Nephron progenitor cell (in vitro differentiated cells): ENCODE results near the gene AGR2.

Source experiments
- DNase-seq: peaks from one replicate; pipeline ENCODE4 v3.0.0; 2021
- H3K27ac Mint-ChIP-seq: 2 replicates; pipeline ENCODE4 v1.8.0; 2021; ENCODE audit warnings: mild to moderate bottlenecking, moderate library complexity, mixed read lengths
- H3K27me3 Mint-ChIP-seq: 2 replicates; pipeline ENCODE4 v1.8.0; 2021; ENCODE audit warnings: mild to moderate bottlenecking, low read depth, mixed read lengths; ENCODE audit not compliant: poor library complexity
- H3K36me3 Mint-ChIP-seq: 2 replicates; pipeline ENCODE4 v1.8.0; 2021; ENCODE audit warnings: low read depth, mixed read lengths
- H3K4me1 Mint-ChIP-seq: 2 replicates; pipeline ENCODE4 v1.8.0; 2021; ENCODE audit warnings: mixed read lengths
- H3K4me3 Mint-ChIP-seq: 2 replicates; pipeline ENCODE4 v1.8.0; 2021; ENCODE audit warnings: mild to moderate bottlenecking, moderate library complexity, mixed read lengths
- H3K9me3 Mint-ChIP-seq: 2 replicates; pipeline ENCODE4 v1.8.0; 2021; ENCODE audit warnings: mild to moderate bottlenecking, moderate library complexity, mixed read lengths
- TF ChIP-seq, protein P1 (sequence below): fragments of 200-600 bp; sonication (generic); IDR thresholded peaks from 2 replicates; pipeline ENCODE4 v1.5.0; 2021; ENCODE audit warnings: antibody characterized with exemption

AGR2 gene

DNA sequence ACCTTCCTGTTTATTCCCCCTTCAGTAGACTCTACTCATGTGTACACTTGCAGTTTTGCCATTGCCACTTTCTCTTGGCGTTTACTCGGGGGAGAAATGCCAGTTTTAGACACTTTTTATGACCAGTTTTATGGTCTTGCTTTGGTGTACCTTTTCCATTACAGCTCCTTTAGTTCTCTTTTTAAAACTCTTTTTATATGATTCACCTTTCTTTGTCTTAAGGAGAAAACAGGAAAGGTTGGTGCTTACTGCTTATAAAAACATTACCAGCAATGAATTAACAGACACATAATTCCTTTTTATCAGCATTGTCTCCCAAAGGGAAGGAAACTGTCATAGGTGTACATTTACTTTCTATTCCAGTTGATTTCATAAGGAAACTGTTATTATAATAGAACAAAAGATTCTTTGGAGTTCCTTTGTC lies 39.4 kb downstream of the AGR2 start:
- peaks cover 22% of the 10 kb centered on the region for H3K36me3 Mint-ChIP-seq
- H3K4me1 Mint-ChIP-seq: no peaks in the 10 kb centered on the region
- no peak for DNase-seq
- H3K27me3 Mint-ChIP-seq: no peaks in the 10 kb centered on the region
- H3K4me3 Mint-ChIP-seq: no peak overlapping the region
- TF ChIP-seq, protein P1, sequence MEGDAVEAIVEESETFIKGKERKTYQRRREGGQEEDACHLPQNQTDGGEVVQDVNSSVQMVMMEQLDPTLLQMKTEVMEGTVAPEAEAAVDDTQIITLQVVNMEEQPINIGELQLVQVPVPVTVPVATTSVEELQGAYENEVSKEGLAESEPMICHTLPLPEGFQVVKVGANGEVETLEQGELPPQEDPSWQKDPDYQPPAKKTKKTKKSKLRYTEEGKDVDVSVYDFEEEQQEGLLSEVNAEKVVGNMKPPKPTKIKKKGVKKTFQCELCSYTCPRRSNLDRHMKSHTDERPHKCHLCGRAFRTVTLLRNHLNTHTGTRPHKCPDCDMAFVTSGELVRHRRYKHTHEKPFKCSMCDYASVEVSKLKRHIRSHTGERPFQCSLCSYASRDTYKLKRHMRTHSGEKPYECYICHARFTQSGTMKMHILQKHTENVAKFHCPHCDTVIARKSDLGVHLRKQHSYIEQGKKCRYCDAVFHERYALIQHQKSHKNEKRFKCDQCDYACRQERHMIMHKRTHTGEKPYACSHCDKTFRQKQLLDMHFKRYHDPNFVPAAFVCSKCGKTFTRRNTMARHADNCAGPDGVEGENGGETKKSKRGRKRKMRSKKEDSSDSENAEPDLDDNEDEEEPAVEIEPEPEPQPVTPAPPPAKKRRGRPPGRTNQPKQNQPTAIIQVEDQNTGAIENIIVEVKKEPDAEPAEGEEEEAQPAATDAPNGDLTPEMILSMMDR: no peak
- H3K27ac Mint-ChIP-seq: no peak overlapping the region
- peaks cover 2% of the 10 kb centered on the region for H3K9me3 Mint-ChIP-seq

DNA sequence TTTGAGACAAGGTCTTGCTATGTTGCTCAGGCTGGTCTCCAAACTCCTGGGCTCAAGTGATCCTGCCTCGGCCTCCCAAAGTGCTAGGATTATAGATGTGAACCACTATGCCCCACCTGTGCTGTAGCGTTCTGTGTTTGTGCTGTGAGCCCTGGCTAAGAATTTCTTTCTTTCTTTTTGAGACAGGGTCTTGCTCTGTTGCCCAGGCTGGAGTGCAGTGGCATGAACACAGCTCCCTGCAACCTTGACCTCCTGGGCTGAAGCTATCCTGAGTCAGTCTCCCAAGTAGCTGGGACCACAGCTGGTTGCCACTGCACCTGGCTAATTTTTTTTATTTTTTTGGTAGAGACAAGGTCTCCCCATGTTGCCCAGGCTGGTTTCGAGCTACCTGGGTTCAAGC lies 39.9 kb downstream of the AGR2 start:
- no peak overlapping the region for H3K27ac Mint-ChIP-seq
- H3K4me3 Mint-ChIP-seq: no peak overlapping the region
- TF ChIP-seq, protein P1: no peak
- H3K36me3 Mint-ChIP-seq: peaks cover 22% of the 10 kb centered on the region
- H3K9me3 Mint-ChIP-seq: no peaks in the 10 kb centered on the region
- DNase-seq: no peak
- no peaks in the 10 kb centered on the region for H3K27me3 Mint-ChIP-seq
- no peaks in the 10 kb centered on the region for H3K4me1 Mint-ChIP-seq

DNA sequence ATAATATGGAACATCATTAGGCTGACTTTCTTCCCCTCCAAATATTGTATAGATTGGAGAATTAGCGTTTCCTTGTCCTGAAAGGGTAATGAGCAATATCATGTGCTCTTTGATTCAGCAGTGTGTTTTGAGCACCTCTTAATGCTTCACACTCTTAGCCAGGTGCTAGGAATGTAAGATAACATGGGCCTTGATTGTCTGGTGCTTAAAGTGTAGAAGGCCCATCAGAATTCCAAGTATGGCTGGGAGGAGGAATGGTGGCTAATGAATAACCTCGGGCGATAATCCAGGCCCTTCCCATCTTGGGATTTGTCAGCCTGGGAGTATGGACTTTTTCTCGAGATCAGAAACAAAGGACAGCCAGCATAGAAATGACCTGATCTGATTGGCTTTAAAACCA lies 42.6 kb downstream of the AGR2 start:
- Mint-ChIP-seq H3K4me3 (no peak overlapping the region), H3K36me3 (peaks cover 16% of the 10 kb centered on the region), H3K9me3 (no peaks in the 10 kb centered on the region), H3K27ac (peak overlapping the region; percentile 19), H3K27me3 (peaks cover 6% of the 10 kb centered on the region), H3K4me1 (no peaks in the 10 kb centered on the region)
- no peak for DNase-seq
- TF ChIP-seq, protein P1: no peak

DNA sequence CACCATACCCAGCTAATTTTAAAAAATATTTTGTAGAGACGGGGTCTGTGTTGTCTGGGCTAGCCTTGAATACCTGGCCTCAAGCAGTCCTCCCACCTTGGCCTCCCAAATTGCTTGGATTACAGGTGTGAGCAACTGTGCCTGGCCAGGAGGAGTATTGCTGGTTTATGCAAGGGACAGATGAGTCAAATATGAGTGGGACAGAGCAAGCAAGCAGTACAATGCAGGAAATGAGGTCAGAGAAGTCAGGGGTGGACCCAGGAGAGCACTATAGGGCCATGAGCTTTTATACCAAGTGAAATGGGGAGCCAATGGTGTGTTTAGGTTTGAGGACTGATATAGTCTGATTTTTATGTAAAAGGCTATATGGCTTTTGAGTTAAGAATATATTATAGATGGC lies 45.0 kb downstream of the AGR2 start:
- no peak for DNase-seq
- H3K4me1 Mint-ChIP-seq: peaks cover 9% of the 10 kb centered on the region
- H3K9me3 Mint-ChIP-seq: no peaks in the 10 kb centered on the region
- no peak overlapping the region for H3K4me3 Mint-ChIP-seq
- TF ChIP-seq, protein P1: no peak
- no peak overlapping the region for H3K27ac Mint-ChIP-seq
- H3K27me3 Mint-ChIP-seq: peaks cover 18% of the 10 kb centered on the region
- H3K36me3 Mint-ChIP-seq: peaks cover 16% of the 10 kb centered on the region

DNA sequence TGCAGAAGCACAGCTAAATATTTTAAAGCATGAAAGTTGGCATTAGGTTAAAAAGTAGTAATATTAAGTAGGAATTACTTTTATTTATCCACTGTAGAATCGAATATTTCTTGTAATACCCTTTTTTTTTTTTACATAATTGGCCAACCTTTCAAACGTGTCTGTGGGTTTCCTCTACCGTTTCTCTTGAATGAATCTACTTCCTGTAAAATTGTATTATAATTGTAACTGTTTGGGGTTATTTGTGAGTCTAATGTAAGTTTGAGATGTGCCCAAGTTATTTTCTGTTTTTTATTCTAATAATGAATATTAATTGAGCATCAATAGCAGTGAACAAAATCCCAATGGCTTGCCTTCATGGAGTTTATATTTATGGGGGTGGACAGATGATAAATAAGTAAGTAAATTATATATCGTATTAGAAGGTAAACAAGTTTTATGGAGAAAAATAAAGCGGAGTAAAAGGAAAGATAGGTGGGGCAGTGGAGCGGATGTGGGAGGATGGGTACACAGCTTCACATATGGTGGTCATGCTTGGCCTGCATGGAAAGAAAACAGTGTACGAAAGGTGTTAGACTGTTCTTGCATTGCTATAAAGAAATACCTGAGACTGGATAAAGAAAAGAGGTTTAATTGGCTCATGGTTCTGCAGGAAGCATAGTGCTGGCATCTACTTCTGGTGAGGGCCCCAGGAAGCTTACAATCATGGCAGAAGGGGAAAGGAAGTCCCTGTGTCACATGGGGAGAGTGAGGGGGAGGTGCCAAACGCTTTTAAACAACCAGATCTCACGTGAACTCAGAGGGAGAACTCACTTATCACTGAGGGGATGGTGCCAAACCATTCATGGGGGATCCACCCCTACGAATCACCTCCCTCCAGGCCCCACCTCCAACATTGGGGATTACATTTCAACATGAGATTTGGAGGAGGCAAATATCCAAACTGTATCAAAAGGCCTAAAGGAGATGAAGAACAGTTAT lies 45.9 kb downstream of the AGR2 start:
- Mint-ChIP-seq H3K4me1 (peaks cover 16% of the 10 kb centered on the region), H3K9me3 (no peaks in the 10 kb centered on the region), H3K4me3 (no peak overlapping the region), H3K27ac (no peak overlapping the region), H3K36me3 (peaks cover 16% of the 10 kb centered on the region), H3K27me3 (peaks cover 24% of the 10 kb centered on the region)
- TF ChIP-seq, protein P1: no peak
- no peak for DNase-seq

DNA sequence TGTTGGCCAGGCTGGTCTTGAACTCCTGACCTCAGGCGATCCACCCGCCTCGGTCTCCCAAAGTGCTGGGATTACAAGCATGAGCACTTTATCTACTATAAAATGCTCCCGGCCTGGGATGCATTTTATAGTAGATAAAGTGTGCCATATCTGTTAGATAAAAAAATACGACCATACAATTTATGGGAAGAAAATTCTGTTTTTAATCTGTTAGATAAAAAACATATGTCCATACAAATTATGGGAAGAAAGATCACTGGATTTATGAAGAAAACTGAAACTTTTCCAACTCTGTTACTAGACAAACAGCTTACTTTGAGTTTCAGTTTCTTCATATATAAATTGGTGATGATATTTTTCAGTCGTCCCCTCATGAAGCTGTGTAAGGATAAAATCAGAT lies 46.8 kb downstream of the AGR2 start:
- Mint-ChIP-seq H3K27me3 (peaks cover 24% of the 10 kb centered on the region), H3K27ac (no peak overlapping the region), H3K9me3 (no peaks in the 10 kb centered on the region), H3K36me3 (peaks cover 9% of the 10 kb centered on the region), H3K4me1 (peaks cover 20% of the 10 kb centered on the region), H3K4me3 (no peak overlapping the region)
- no peak for DNase-seq
- TF ChIP-seq, protein P1: no peak
